GM12872 (cell line): ENCODE measurements around the gene CNTN5.

Experiments
- TF ChIP-seq, protein P1 (sequence below): IDR thresholded peaks from 3 replicates; pipeline ENCODE4 v1.5.1; 2011; ENCODE audit warnings: low read depth, mild to moderate bottlenecking, low read length, moderate library complexity; ENCODE audit not compliant: insufficient read depth

The CNTN5 gene

DNA sequence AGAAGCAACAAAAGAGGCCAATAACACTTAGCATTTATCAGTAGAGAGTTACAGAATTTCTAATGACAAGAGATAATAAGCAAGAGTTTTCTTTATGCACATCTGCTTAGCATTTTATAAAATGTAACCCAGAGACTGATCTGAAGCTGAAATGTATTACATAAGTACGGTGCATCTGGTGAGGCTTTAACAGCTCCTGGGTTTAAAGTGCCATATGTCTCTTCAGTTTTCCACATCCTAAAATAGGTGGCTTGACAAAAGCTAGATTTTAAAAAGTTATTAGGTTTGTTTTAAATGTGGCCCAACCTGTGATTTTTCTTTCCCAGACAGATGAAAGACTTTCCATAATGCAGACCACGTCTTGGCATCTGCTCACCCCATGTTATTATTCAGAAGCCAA lies 1045.7 kb downstream of the CNTN5 start:
- TF ChIP-seq, protein P1, sequence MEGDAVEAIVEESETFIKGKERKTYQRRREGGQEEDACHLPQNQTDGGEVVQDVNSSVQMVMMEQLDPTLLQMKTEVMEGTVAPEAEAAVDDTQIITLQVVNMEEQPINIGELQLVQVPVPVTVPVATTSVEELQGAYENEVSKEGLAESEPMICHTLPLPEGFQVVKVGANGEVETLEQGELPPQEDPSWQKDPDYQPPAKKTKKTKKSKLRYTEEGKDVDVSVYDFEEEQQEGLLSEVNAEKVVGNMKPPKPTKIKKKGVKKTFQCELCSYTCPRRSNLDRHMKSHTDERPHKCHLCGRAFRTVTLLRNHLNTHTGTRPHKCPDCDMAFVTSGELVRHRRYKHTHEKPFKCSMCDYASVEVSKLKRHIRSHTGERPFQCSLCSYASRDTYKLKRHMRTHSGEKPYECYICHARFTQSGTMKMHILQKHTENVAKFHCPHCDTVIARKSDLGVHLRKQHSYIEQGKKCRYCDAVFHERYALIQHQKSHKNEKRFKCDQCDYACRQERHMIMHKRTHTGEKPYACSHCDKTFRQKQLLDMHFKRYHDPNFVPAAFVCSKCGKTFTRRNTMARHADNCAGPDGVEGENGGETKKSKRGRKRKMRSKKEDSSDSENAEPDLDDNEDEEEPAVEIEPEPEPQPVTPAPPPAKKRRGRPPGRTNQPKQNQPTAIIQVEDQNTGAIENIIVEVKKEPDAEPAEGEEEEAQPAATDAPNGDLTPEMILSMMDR: no peak

DNA sequence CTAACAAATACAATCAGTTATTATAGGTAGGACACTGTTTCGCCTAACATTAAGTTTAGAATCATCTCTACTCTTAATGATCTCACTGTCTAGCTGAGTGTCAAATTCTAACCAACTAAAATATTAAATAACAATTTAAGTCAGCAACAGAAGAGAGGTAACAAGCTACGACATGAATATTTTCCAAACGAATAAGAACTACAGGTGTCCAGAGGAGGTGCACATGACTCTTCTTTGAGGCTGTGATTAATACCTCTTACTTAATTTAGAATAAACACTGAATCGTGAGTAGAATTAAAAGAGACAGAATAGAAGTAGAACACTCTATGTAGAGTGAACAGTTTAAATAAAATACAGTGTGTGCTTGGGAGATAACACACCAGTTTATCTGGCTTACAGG lies 1047.4 kb downstream of the CNTN5 start:
- TF ChIP-seq, protein P1: no peak

DNA sequence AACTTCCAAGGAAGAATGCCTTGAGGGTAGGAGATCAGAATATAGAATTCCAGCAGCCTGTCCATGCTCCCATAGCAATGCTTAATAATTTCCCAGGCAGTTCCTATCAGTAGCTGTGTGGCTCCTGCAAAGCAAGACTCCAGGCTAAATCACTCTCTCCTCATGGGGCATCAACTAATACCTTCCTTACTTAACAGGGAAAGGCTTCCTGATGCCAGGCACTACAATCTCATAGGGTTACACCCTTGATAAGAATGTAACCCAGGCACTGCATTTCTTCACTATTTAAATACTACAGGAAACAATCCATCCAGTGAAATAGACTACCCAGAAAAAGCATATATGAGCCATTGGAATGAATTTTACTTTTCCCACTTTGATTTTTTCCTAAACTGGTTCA lies 1051.4 kb downstream of the CNTN5 start:
- TF ChIP-seq, protein P1: no peak

DNA sequence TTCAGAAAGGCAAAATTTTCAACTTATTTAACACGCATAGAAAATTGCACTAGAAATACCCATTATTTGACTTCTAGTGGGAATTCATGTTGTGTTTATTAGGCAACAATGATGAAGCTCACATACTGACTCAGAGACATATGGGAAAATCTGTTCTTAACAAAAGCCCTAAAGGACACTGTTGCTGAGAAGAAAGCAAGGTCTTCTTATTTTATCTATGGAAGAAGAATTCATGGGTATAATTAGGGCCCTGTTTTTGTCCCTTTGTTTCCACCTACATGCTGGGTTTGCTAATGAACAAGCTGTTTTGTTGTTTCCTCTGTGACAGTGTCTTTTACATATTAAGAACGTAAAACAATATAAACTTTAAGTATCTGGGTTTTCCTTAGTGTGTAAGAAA lies 1059.6 kb downstream of the CNTN5 start:
- TF ChIP-seq, protein P1: no peak

DNA sequence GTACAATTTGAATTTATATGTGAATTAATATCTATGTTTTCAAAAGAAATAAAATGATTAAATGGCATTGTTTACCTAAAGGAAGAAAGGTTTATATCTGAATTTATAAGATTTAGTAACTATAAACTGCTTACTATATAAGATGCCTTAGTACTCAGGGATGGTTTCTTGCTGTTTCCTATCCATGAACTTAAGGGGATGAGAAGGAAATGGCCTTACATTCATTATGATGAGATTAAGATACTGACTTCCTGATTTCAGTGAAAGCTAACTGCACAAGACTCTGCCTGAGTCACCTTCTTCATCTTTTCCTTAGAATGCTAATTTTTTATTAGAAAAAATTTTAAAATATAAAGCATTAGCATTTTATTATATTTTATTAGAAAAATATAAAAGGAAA lies 1060.1 kb downstream of the CNTN5 start:
- TF ChIP-seq, protein P1: no peak

DNA sequence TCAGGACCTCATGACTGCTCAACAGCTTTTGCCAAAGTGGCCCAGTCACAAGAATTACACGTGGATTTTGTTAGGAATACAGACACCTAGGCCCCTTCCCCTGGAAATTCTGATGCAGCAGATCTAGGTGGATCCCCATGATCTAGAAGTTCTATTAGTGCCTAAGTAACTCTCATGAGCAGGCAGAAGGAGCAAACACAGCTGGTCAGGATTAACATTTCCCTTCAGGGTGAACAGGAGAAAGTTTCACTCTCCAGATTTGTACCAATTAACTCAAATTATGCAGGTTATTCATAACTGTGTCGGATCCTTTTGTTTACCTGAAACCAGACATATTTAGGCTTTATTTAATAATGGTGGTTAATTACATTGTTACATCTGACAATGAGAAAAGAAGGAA lies 1072.9 kb downstream of the CNTN5 start:
- TF ChIP-seq, protein P1: no peak

DNA sequence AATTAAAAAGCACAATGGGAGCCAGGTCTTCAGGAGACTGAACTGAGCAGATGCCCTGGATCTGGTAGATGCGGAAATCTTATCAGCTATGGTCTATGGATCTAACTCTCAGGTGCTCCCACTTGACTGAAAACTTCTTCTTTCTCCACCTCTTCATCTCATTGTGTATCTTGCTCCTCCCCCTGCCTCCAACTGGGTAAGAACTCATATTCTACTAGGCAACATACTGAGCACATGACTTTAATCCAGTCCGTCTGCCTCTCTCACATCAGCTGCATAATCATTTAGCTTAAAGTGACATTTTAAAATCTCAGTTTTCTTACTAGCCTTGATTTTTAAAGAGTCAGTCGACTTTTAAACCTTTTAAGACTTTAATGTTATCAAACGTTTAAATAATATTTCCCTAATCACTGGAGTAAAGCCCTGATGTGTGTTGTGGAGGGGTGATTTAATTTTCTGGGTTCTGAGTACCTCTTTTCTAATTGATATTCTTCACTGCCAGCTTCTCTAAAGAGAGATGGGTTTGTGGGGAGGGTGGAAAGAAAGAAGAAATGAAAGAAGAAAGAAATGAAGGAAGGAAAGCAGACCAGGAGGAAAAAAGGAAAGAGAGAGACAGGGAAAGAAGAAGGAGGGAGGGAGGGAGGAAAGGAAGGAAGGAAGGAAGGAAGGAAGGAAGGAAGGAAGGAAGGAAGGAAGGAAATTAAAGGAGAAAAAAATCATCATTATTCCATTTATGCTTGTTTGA lies 1073.5 kb downstream of the CNTN5 start:
- TF ChIP-seq, protein P1: no peak
